GM12878 (cell line): ENCODE measurements around the gene TM7SF2. TPM values are rescaled to one million over a fixed set of nuclear protein-coding genes. Genes with fewer than 3 reads are reported as not detected.

Experiments used
- BACH1 ChIP-seq: fragments of 450-650 bp; IDR thresholded peaks from 2 replicates; pipeline ENCODE4 v1.6.1; 2017; ENCODE audit warnings: mild to moderate bottlenecking, borderline replicate concordance
- BRCA1 ChIP-seq: IDR thresholded peaks from 2 replicates; pipeline ENCODE4 v1.6.1; 2011; ENCODE audit warnings: low read depth, low read length, improper control_type of control experiment
- CHD1 ChIP-seq: IDR thresholded peaks from 2 replicates; pipeline ENCODE4 v1.6.1; 2012; ENCODE audit warnings: low read depth, low read length, improper control_type of control experiment
- FOXK2 ChIP-seq: fragments of 450-650 bp; IDR thresholded peaks from 2 replicates; pipeline ENCODE4 v1.6.1; 2017; ENCODE audit warnings: mild to moderate bottlenecking, moderate library complexity
- JUND ChIP-seq: IDR thresholded peaks from 2 replicates; pipeline ENCODE4 v1.6.1; 2012; ENCODE audit warnings: low read depth, mild to moderate bottlenecking, low read length, improper control_type of control experiment, moderate library complexity
- NFXL1 ChIP-seq: fragments of 450-650 bp; IDR thresholded peaks from 2 replicates; pipeline ENCODE4 v1.6.1; 2017; ENCODE audit warnings: antibody characterized with exemption, mild to moderate bottlenecking, borderline replicate concordance
- SREBF2 ChIP-seq: IDR thresholded peaks from 2 replicates; pipeline ENCODE4 v1.6.1; 2012; ENCODE audit warnings: mild to moderate bottlenecking, low read length
- SRF ChIP-seq, 2 experiments: IDR thresholded peaks; 2 replicates each; pipeline ENCODE4 v1.6.1; 2011; ENCODE audit warnings: low read depth in 2 of 2, low read length in 2 of 2, mild to moderate bottlenecking in 1 of 2, moderate library complexity in 1 of 2
- STAT3 ChIP-seq: IDR thresholded peaks from 2 replicates; pipeline ENCODE4 v1.6.1; 2011; ENCODE audit warnings: low read depth, low read length, improper control_type of control experiment
- polyA plus RNA-seq, 11 experiments: library from polyadenylated mRNA; depleted of rRNA in 4 of 11; unstranded in 6 of 11; stranded (reverse) in 5 of 11; fragments of >200 nt; fragmentation: Nextera tagmentation in 4 of 11; fragmentation: Illumina TruSeq in 1 of 11; extraction: Ambion mirVana in 4 of 11; extraction: Trizol in 1 of 11; gene quantifications; 1 replicate in 1 of 11; 2 replicates in 10 of 11; pipeline versions ENCODE4 v1.2.1 to v1.2.3, GENCODE V29; 2011 to 2016; ENCODE audit warnings: inconsistent platforms in 2 of 11, missing spikeins in 2 of 11, low read depth in 1 of 11
- total RNA-seq, 4 experiments: library from RNA; depleted of rRNA in 3 of 4; stranded (reverse); fragments of >200 nt in 3 of 4; fragmentation: Illumina TruSeq in 1 of 4; extraction: Trizol in 1 of 4; gene quantifications; 2 replicates each; pipeline versions ENCODE4 v1.2.1 to v1.2.3, GENCODE V29; 2013 to 2021
- TF ChIP-seq, protein P1 (sequence below): fragments of 450-650 bp; formaldehyde crosslinking; IDR thresholded peaks from 2 replicates; pipeline ENCODE4 v1.4.0; 2020; ENCODE audit warnings: mild to moderate bottlenecking, moderate library complexity
- TF ChIP-seq, protein P2 (sequence below): fragments of 450-650 bp; IDR thresholded peaks from 2 replicates; pipeline ENCODE4 v1.6.1; 2016; ENCODE audit warnings: mild to moderate bottlenecking, moderate library complexity, borderline replicate concordance
- TF ChIP-seq, protein P3 (sequence below): fragments of 450-650 bp; IDR thresholded peaks from 2 replicates; pipeline ENCODE4 v1.6.1; 2018; ENCODE audit warnings: borderline replicate concordance, mild to moderate bottlenecking; ENCODE audit not compliant: partially characterized antibody
- TF ChIP-seq, protein P4 (sequence below): IDR thresholded peaks from 2 replicates; pipeline ENCODE4 v1.6.1; 2011; ENCODE audit warnings: borderline replicate concordance, low read depth, mild to moderate bottlenecking, moderate library complexity, mixed read lengths, low read length; ENCODE audit not compliant: insufficient read depth; ENCODE audit errors: extremely low read length
- TF ChIP-seq, protein P5 (sequence below): fragments of 450-650 bp; conservative IDR thresholded peaks from 2 replicates; pipeline ENCODE4 v1.6.1; 2017; ENCODE audit warnings: mild to moderate bottlenecking, moderate library complexity

TM7SF2 gene
- total and polyA plus RNA-seq, 10 of the 15 experiments (the other 5 are each of a cell fraction or from before 2014, with no cell fraction given) = 0.52 to 57.7 (median 20.7) TPM

DNA sequence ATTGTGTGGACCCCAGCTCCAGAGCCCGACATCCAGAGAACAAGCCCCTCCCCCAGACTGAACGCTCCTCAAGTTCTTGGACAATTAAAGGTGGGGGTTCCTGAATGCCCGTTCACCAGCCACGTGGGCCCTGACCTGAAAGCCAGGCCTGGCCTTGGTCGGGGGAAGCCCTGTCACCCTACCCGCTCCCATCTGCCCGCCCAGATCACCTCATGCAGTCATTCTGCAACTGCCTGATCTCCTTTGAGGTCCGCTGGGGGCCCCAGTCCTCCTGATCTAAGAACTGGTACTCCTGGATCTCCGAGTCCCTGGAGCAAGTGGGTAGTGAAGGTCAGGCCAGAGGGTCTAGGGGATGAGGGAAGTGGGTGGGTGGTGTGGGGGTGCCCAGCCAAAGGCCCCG lies 44.2 kb upstream of the TM7SF2 start (continued):
- TF ChIP-seq BACH1 = no peak
- TF ChIP-seq, protein P1, sequence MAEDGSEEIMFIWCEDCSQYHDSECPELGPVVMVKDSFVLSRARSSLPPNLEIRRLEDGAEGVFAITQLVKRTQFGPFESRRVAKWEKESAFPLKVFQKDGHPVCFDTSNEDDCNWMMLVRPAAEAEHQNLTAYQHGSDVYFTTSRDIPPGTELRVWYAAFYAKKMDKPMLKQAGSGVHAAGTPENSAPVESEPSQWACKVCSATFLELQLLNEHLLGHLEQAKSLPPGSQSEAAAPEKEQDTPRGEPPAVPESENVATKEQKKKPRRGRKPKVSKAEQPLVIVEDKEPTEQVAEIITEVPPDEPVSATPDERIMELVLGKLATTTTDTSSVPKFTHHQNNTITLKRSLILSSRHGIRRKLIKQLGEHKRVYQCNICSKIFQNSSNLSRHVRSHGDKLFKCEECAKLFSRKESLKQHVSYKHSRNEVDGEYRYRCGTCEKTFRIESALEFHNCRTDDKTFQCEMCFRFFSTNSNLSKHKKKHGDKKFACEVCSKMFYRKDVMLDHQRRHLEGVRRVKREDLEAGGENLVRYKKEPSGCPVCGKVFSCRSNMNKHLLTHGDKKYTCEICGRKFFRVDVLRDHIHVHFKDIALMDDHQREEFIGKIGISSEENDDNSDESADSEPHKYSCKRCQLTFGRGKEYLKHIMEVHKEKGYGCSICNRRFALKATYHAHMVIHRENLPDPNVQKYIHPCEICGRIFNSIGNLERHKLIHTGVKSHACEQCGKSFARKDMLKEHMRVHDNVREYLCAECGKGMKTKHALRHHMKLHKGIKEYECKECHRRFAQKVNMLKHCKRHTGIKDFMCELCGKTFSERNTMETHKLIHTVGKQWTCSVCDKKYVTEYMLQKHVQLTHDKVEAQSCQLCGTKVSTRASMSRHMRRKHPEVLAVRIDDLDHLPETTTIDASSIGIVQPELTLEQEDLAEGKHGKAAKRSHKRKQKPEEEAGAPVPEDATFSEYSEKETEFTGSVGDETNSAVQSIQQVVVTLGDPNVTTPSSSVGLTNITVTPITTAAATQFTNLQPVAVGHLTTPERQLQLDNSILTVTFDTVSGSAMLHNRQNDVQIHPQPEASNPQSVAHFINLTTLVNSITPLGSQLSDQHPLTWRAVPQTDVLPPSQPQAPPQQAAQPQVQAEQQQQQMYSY (CRISPR knock-in tag) = no peak
- TF ChIP-seq, protein P2, sequence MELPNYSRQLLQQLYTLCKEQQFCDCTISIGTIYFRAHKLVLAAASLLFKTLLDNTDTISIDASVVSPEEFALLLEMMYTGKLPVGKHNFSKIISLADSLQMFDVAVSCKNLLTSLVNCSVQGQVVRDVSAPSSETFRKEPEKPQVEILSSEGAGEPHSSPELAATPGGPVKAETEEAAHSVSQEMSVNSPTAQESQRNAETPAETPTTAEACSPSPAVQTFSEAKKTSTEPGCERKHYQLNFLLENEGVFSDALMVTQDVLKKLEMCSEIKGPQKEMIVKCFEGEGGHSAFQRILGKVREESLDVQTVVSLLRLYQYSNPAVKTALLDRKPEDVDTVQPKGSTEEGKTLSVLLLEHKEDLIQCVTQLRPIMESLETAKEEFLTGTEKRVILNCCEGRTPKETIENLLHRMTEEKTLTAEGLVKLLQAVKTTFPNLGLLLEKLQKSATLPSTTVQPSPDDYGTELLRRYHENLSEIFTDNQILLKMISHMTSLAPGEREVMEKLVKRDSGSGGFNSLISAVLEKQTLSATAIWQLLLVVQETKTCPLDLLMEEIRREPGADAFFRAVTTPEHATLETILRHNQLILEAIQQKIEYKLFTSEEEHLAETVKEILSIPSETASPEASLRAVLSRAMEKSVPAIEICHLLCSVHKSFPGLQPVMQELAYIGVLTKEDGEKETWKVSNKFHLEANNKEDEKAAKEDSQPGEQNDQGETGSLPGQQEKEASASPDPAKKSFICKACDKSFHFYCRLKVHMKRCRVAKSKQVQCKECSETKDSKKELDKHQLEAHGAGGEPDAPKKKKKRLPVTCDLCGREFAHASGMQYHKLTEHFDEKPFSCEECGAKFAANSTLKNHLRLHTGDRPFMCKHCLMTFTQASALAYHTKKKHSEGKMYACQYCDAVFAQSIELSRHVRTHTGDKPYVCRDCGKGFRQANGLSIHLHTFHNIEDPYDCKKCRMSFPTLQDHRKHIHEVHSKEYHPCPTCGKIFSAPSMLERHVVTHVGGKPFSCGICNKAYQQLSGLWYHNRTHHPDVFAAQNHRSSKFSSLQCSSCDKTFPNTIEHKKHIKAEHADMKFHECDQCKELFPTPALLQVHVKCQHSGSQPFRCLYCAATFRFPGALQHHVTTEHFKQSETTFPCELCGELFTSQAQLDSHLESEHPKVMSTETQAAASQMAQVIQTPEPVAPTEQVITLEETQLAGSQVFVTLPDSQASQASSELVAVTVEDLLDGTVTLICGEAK = no peak
- TF ChIP-seq, protein P3, sequence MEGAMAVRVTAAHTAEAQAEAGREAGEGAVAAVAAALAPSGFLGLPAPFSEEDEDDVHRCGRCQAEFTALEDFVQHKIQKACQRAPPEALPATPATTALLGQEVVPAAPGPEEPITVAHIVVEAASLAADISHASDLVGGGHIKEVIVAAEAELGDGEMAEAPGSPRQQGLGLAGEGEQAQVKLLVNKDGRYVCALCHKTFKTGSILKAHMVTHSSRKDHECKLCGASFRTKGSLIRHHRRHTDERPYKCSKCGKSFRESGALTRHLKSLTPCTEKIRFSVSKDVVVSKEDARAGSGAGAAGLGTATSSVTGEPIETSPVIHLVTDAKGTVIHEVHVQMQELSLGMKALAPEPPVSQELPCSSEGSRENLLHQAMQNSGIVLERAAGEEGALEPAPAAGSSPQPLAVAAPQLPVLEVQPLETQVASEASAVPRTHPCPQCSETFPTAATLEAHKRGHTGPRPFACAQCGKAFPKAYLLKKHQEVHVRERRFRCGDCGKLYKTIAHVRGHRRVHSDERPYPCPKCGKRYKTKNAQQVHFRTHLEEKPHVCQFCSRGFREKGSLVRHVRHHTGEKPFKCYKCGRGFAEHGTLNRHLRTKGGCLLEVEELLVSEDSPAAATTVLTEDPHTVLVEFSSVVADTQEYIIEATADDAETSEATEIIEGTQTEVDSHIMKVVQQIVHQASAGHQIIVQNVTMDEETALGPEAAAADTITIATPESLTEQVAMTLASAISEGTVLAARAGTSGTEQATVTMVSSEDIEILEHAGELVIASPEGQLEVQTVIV = no peak
- TF ChIP-seq FOXK2 = no peak
- no peak for TF ChIP-seq CHD1
- TF ChIP-seq, protein P4, sequence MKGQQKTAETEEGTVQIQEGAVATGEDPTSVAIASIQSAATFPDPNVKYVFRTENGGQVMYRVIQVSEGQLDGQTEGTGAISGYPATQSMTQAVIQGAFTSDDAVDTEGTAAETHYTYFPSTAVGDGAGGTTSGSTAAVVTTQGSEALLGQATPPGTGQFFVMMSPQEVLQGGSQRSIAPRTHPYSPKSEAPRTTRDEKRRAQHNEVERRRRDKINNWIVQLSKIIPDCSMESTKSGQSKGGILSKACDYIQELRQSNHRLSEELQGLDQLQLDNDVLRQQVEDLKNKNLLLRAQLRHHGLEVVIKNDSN = no peak
- TF ChIP-seq BRCA1 = no peak
- no peak for TF ChIP-seq NFXL1
- no peak for TF ChIP-seq JUND
- no peak for TF ChIP-seq STAT3
- TF ChIP-seq, protein P5, sequence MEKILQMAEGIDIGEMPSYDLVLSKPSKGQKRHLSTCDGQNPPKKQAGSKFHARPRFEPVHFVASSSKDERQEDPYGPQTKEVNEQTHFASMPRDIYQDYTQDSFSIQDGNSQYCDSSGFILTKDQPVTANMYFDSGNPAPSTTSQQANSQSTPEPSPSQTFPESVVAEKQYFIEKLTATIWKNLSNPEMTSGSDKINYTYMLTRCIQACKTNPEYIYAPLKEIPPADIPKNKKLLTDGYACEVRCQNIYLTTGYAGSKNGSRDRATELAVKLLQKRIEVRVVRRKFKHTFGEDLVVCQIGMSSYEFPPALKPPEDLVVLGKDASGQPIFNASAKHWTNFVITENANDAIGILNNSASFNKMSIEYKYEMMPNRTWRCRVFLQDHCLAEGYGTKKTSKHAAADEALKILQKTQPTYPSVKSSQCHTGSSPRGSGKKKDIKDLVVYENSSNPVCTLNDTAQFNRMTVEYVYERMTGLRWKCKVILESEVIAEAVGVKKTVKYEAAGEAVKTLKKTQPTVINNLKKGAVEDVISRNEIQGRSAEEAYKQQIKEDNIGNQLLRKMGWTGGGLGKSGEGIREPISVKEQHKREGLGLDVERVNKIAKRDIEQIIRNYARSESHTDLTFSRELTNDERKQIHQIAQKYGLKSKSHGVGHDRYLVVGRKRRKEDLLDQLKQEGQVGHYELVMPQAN = no peak
- no peak for TF ChIP-seq SREBF2
- no peak for TF ChIP-seq SRF (IDR thresholded peaks at IDR 0.05; ENCODE audit: low read depth in 2 of 2, low read length in 2 of 2)
